GM18907 (cell line): ENCODE data around the gene CTTNBP2NL.

Experiments used
- ATAC-seq: cut with Tn5 transposase; IDR thresholded peaks from one replicate; pipeline ENCODE4 v1.9.1; 2021; ENCODE audit warnings: mild to moderate bottlenecking, moderate library complexity; ENCODE audit not compliant: unreplicated experiment

The CTTNBP2NL gene

GRCh38 chr1:112395821-112396652 is at the start of gene CTTNBP2NL:
Gene CTTNBP2NL, plus strand, starts transcription at chr1:112396214. Its CDS starts 19,952 bp downstream, at chr1:112416166.
- peak; percentile 68 for ATAC-seq

GRCh38 chr1:112346801-112347350 is 49.1 kb upstream of the CTTNBP2NL start:
- ATAC-seq, result no peak

- ATAC-seq, result no peak
These were observed 39.2 kb upstream of the CTTNBP2NL start for GRCh38 chr1:112356765-112357164.

- no peak for ATAC-seq
These were observed 38.5 kb upstream of the CTTNBP2NL start for GRCh38 chr1:112357467-112357866.

- no peak for ATAC-seq
These were observed 37.8 kb upstream of the CTTNBP2NL start for GRCh38 chr1:112358061-112358770.

- peak; percentile 83 for ATAC-seq
These were observed 37.1 kb upstream of the CTTNBP2NL start for GRCh38 chr1:112358798-112359408.

GRCh38 chr1:112359961-112360767 is 35.9 kb upstream of the CTTNBP2NL start:
- no peak for ATAC-seq

- ATAC-seq, result no peak
These were observed 32.4 kb upstream of the CTTNBP2NL start for GRCh38 chr1:112363636-112364035.

- no peak for ATAC-seq
These were observed 27.8 kb upstream of the CTTNBP2NL start for GRCh38 chr1:112368198-112368597.

- ATAC-seq, result peak; percentile 94
These were observed 26.4 kb upstream of the CTTNBP2NL start for GRCh38 chr1:112369392-112370285.

GRCh38 chr1:112370996-112371395 is 25.0 kb upstream of the CTTNBP2NL start:
- ATAC-seq, result no peak

- no peak for ATAC-seq
These were observed 24.2 kb upstream of the CTTNBP2NL start for GRCh38 chr1:112371775-112372174.

GRCh38 chr1:112373806-112374205 is 22.2 kb upstream of the CTTNBP2NL start:
- ATAC-seq, result no peak

GRCh38 chr1:112375701-112376100 is 20.3 kb upstream of the CTTNBP2NL start:
- ATAC-seq, result no peak

- ATAC-seq, result no peak
These were observed 15.7 kb upstream of the CTTNBP2NL start for GRCh38 chr1:112380356-112380755.

- no peak for ATAC-seq
These were observed 14.5 kb upstream of the CTTNBP2NL start for GRCh38 chr1:112381324-112382076.

- ATAC-seq, result no peak
These were observed 12.1 kb upstream of the CTTNBP2NL start for GRCh38 chr1:112383759-112384370.

- no peak for ATAC-seq
These were observed 9.8 kb upstream of the CTTNBP2NL start for GRCh38 chr1:112386024-112386723.
